Thyroid gland (tissue), 4 donors: Measurements from ENCODE around the gene PHEX. TPM values are rescaled to one million over a fixed set of nuclear protein-coding genes. Genes with fewer than 3 reads are reported as not detected.

ENCODE experiments used
- DNase-seq, 2 donors: peaks; one replicate each; pipeline ENCODE4 v3.0.0-alpha.2; 2019
- H3K27ac ChIP-seq, 3 donors: fragments of 200-600 bp; sonication (generic); 1 replicate in 2 of 3; 2 replicates in 1 of 3; pipeline ENCODE4 v1.5.1; 2016 to 2019; ENCODE audit warnings: mild to moderate bottlenecking in 1 of 3, moderate library complexity in 1 of 3
- H3K27me3 ChIP-seq: fragments of 200-600 bp; sonication (generic); one replicate; pipeline ENCODE4 v1.5.1; 2019
- H3K36me3 ChIP-seq, 2 donors: fragments of 200-600 bp; sonication (generic); one replicate each; pipeline ENCODE4 v1.5.1; 2016 to 2019
- H3K4me1 ChIP-seq, 2 donors: fragments of 200-600 bp; sonication (generic); one replicate each; pipeline ENCODE4 v1.5.1; 2017 to 2019
- H3K4me3 ChIP-seq, 3 donors: fragments of 200-600 bp; sonication (generic); replicated peaks in 1 of 3; 1 replicate in 2 of 3; 2 replicates in 1 of 3; pipeline ENCODE4 v1.5.1; 2016; ENCODE audit warnings: mild to moderate bottlenecking in 1 of 3
- H3K9me3 ChIP-seq: fragments of 200-600 bp; sonication (generic); one replicate; pipeline ENCODE4 v1.5.1; 2017
- CTCF ChIP-seq, 6 experiments: fragments of 200-600 bp in 3 of 6; fragments of 450-650 bp in 3 of 6; sonication (generic) in 3 of 6; IDR thresholded peaks; one replicate each; pipeline ENCODE4 v1.5.1; 2016 to 2019; ENCODE audit warnings: antibody characterized with exemption in 6 of 6, mild to moderate bottlenecking in 2 of 6, inconsistent platforms in 1 of 6, moderate library complexity in 1 of 6
- POLR2A ChIP-seq, 2 donors: fragments of 450-650 bp; IDR thresholded peaks; one replicate each; pipeline ENCODE4 v1.6.1; 2017; ENCODE audit warnings: antibody characterized with exemption in 2 of 2, mild to moderate bottlenecking in 2 of 2, moderate library complexity in 1 of 2
- whole genome bisulfite sequencing, 2 donors: methylation state at CpG; one replicate each; pipeline ENCODE4 v1.1.5; 2017; 5-methylcytosine and 5-hydroxymethylcytosine counted together
- intact Hi-C: fragments of 100-400 bp; cut with DNase I; formaldehyde crosslinking; loops from one replicate; pipeline ENCODE4 v1.15.1; 2023
- total RNA-seq, 4 donors: library from RNA; depleted of rRNA; stranded (reverse); fragments of >200 nt; gene quantifications; one replicate each; pipeline ENCODE4 v1.2.3, GENCODE V29; 2016

Gene PHEX
- total RNA-seq, 4 donors from 2014 or later: 1.5 to 12.4 (median 5.2) TPM

- WGBS, 2 donors: 55 to 58% methylated on average over 7 of the region's 7 CpGs
- Histone ChIP-seq H3K4me1 (no peaks in the 10 kb centered on the region), H3K27me3 (no peaks in the 10 kb centered on the region), H3K9me3 (no peaks in the 10 kb centered on the region), H3K4me3 (no peak overlapping the region), H3K27ac (no peak overlapping the region), H3K36me3 (no peaks in the 10 kb centered on the region)
- intact Hi-C loops: no loop called here
- peak; percentile 45 to 65 for DNase-seq
- TF ChIP-seq CTCF (IDR thresholded peaks at IDR 0.05) (peak; percentile 14 to 55 (median 38)), POLR2A (IDR thresholded peaks at IDR 0.05) (no peak)
Observed at GRCh38 chrX:22081475-22082092, 49.5 kb downstream of the PHEX start.

- 93 to 96% methylated on average over 3 to 4 of the region's 4 CpGs for WGBS, 2 donors
- Histone ChIP-seq H3K27ac (no peak overlapping the region), H3K4me1 (no peaks in the 10 kb centered on the region), H3K4me3 (no peak overlapping the region), H3K36me3 (no peaks in the 10 kb centered on the region), H3K9me3 (no peaks in the 10 kb centered on the region), H3K27me3 (no peaks in the 10 kb centered on the region)
- TF ChIP-seq POLR2A (IDR thresholded peaks at IDR 0.05) (no peak), CTCF (IDR thresholded peaks at IDR 0.05) (no peak)
- intact Hi-C loops: no loop called here
- DNase-seq: no peak
Observed at GRCh38 chrX:22086003-22086402, 53.9 kb downstream of the PHEX start.

GRCh38 chrX:22087011-22087557, 55.0 kb downstream of the PHEX start:
- intact Hi-C loops: no loop called here
- Histone ChIP-seq H3K27me3 (no peaks in the 10 kb centered on the region), H3K9me3 (no peaks in the 10 kb centered on the region), H3K36me3 (no peaks in the 10 kb centered on the region), H3K4me1 (no peaks in the 10 kb centered on the region), H3K27ac (peak overlapping the region in 1 of 3 donors; percentile 29), H3K4me3 (no peak overlapping the region)
- no peak for DNase-seq
- TF ChIP-seq POLR2A (IDR thresholded peaks at IDR 0.05): no peak
- no peak for TF ChIP-seq CTCF (IDR thresholded peaks at IDR 0.05)
- 30 to 33% methylated on average over 3 of the region's 3 CpGs for WGBS, 2 donors

- WGBS, 2 donors: 94 to 95% methylated on average over 4 of the region's 4 CpGs
- DNase-seq: no peak
- H3K4me1 ChIP-seq: no peaks in the 10 kb centered on the region
- no peak overlapping the region for H3K4me3 ChIP-seq
- H3K9me3 ChIP-seq: no peaks in the 10 kb centered on the region
- TF ChIP-seq CTCF (IDR thresholded peaks at IDR 0.05) (no peak), POLR2A (IDR thresholded peaks at IDR 0.05) (no peak)
- H3K27ac ChIP-seq: no peak overlapping the region
- no peaks in the 10 kb centered on the region for H3K27me3 ChIP-seq
- H3K36me3 ChIP-seq: no peaks in the 10 kb centered on the region
- intact Hi-C loops: no loop called here
Observed at GRCh38 chrX:22088326-22088725, 56.2 kb downstream of the PHEX start.

- no peak overlapping the region for H3K4me3 ChIP-seq
- no peak for DNase-seq
- no peak for TF ChIP-seq POLR2A (IDR thresholded peaks at IDR 0.05)
- TF ChIP-seq CTCF (IDR thresholded peaks at IDR 0.05): no peak
- H3K36me3 ChIP-seq: no peaks in the 10 kb centered on the region
- H3K27me3 ChIP-seq: no peaks in the 10 kb centered on the region
- no peaks in the 10 kb centered on the region for H3K4me1 ChIP-seq
- no peaks in the 10 kb centered on the region for H3K9me3 ChIP-seq
- intact Hi-C loops: no loop called here
- H3K27ac ChIP-seq: no peak overlapping the region
- WGBS, 2 donors: 80 to 84% methylated on average over 4 of the region's 4 CpGs
Observed at GRCh38 chrX:22090181-22090580, 58.1 kb downstream of the PHEX start.
